BJ (cell line): ENCODE measurements around the gene TH. TPM values are rescaled to one million over a fixed set of nuclear protein-coding genes. Genes with fewer than 3 reads are reported as not detected.

ENCODE experiments used
- CTCF ChIA-PET: fragments of 350-600 bp; formaldehyde crosslinking; extraction: SDS; loops from one replicate; lab custom pipeline; 2021; ENCODE audit warnings: antibody characterized with exemption, inconsistent platforms; lab: Yijun Ruan, JAX
- POLR2A ChIA-PET: fragments of 300-600 bp; sonication (Branson Sonifier 250); formaldehyde crosslinking; extraction: SDS; loops from one replicate; lab custom pipeline; 2021; ENCODE audit warnings: antibody characterized with exemption; lab: Charles Lee
- DNase-seq: peaks from one replicate; pipeline ENCODE4 v3.0.0-alpha.2; 2011; ENCODE audit warnings: low read depth
- H3K27me3 ChIP-seq: 2 replicates; pipeline ENCODE4 v1.6.0; 2011; ENCODE audit warnings: low read length; ENCODE audit not compliant: control insufficient read depth, insufficient read depth
- H3K36me3 ChIP-seq: 2 replicates; pipeline ENCODE4 v1.5.1; 2011; ENCODE audit warnings: low read length; ENCODE audit not compliant: control insufficient read depth, insufficient read depth
- H3K4me3 ChIP-seq: 2 replicates; pipeline ENCODE4 v1.5.1; 2011; ENCODE audit warnings: low read depth, mild to moderate bottlenecking, control low read depth, low read length
- polyA plus RNA-seq: library from polyadenylated mRNA; depleted of rRNA; stranded (reverse); fragments of >200 nt; gene quantifications from 2 replicates; pipeline ENCODE4 v1.2.3, GENCODE V29; 2011
- TF ChIP-seq, protein P1 (sequence below): IDR thresholded peaks from 2 replicates; pipeline ENCODE4 v1.5.1; 2011; ENCODE audit warnings: low read depth, mild to moderate bottlenecking, control low read depth, inconsistent platforms, low read length, moderate library complexity; ENCODE audit not compliant: insufficient read depth

Gene TH
- polyA plus RNA-seq, 1 experiment, result not detected

DNA sequence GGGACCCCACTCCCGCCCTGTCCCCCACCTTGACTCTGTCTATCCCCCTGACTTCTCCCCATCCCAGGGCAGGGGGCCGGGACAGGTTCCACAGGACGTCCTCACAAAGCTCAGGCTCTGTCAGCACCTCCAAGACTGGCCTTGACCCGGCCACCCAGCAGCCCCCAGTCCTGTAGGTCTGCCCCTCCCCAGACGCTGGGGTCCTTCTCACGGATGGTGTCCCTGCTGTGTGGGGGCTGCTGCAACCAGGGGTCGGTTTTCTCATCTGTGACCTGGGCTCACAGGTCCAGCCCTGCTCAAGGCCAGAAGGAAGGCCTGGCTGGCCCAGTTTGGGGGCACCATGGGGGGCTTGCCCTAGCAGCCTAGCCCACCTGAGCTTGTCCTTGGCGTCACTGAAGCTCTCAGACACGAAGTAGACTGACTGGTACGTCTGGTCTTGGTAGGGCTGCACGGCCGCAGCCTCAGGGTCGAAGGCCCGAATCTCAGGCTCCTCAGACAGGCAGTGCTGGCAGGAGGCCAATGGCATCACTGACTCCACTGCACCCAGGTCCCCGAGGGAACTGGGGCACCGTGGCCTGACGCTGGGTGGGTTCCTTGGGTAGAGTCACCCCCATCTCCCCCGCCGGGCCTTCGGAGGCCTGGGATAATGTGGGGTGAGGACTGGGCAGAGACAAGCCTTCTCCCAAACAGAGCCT, 6.6 kb downstream of the TH start:
- Histone ChIP-seq H3K36me3 (no peaks in the 10 kb centered on the region), H3K4me3 (no peak overlapping the region), H3K27me3 (no peaks in the 10 kb centered on the region)
- no peak for DNase-seq
- ChIA-PET CTCF (interaction anchor here (0.7 to 6.0 kb wide), 9 partner anchors 14 to 590 kb away, joined by 3 to 42 read pairs (median 4); no protein-coding TSS in a partner anchor), POLR2A (no interaction called here)
- TF ChIP-seq, protein P1, sequence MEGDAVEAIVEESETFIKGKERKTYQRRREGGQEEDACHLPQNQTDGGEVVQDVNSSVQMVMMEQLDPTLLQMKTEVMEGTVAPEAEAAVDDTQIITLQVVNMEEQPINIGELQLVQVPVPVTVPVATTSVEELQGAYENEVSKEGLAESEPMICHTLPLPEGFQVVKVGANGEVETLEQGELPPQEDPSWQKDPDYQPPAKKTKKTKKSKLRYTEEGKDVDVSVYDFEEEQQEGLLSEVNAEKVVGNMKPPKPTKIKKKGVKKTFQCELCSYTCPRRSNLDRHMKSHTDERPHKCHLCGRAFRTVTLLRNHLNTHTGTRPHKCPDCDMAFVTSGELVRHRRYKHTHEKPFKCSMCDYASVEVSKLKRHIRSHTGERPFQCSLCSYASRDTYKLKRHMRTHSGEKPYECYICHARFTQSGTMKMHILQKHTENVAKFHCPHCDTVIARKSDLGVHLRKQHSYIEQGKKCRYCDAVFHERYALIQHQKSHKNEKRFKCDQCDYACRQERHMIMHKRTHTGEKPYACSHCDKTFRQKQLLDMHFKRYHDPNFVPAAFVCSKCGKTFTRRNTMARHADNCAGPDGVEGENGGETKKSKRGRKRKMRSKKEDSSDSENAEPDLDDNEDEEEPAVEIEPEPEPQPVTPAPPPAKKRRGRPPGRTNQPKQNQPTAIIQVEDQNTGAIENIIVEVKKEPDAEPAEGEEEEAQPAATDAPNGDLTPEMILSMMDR, result no peak

DNA sequence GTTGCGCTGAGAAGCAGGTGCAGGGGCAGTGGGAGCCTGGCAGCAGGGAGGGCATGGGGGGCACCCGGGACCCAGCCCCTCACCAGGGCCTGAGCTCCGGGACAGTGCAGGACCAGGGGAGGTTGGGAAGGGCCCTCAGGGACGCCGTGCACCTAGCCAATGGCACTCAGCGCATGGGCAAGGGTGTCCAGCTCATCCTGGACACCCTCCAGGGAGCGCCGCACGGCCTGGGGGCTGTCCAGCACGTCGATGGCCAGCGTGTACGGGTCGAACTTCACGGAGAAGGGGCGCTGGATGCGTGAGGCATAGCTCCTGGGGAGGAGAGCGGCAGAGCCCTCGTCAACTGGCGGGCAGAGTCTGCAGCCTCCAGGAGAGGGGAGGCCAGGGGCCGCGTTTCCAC, 7.5 kb downstream of the TH start:
- H3K4me3 ChIP-seq, result no peak overlapping the region
- TF ChIP-seq, protein P1, result no peak
- DNase-seq, result no peak
- ChIA-PET POLR2A (no interaction called here), CTCF (interaction anchor here (0.6 to 6.0 kb wide), 7 partner anchors 13 to 340 kb away, joined by 3 to 42 read pairs (median 5); no protein-coding TSS in a partner anchor)
- no peaks in the 10 kb centered on the region for H3K36me3 ChIP-seq
- H3K27me3 ChIP-seq, result no peaks in the 10 kb centered on the region

DNA sequence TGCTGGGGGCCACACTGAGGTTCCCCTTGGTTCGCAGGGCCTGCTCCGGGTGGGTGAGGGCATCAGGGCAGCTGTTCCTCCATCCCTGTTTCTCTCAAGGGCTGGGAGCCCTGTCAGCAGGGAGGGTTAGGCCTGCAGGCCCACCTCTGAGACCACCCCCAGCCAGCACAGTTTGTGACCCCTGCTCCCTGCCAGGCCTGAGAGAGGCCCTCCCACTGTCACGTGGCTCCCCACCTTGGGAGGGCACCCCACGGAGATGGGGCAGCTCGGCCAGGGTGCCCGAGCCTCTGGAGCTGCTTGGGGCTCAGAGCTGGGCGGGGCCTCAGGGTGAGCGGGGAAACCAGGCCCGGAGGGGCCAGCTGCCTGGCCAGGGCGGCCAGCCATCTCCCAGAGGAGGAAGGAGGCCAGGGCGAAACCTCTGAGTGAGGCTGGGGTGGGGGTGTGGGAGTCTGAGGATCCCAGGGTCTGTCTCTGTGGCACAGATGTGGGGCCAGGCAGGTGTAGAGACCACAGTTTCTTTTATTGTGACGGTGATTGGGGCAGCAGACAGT, 8.1 kb downstream of the TH start:
- Histone ChIP-seq H3K27me3 (no peaks in the 10 kb centered on the region), H3K36me3 (no peaks in the 10 kb centered on the region), H3K4me3 (no peak overlapping the region)
- ChIA-PET CTCF (interaction anchor here (0.6 to 6.0 kb wide), 10 partner anchors 9 to 511 kb away, joined by 3 to 42 read pairs (median 5); no protein-coding TSS in a partner anchor), POLR2A (no interaction called here)
- TF ChIP-seq, protein P1, result no peak
- no peak for DNase-seq

DNA sequence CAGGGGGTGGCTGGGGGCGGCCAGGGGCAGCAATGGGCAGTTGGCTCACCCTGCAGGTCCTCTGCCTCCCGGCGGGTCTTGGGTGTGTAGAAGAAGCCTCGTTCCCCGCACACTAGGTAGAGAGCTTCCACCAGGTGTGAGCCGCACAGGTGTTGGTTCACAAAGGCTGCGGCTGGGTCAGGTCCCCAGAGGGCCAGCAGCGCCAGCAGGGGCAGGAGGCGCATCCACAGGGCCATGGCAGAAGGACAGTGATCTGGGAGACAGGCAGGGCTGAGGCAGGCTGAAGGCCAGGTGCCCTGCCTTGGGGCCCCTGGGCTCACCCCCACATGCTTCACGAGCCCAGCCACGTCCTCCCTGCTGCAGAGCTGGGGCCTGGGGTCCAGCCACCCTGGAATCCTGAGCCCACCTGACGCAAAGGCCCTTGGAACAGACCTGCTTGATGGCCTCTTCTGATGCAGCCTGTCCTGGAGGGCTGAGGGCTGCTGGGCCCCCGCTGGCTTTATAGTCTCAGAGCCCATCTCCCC, 10.8 kb downstream of the TH start, which contains the start of gene INS:
Gene INS (minus strand): TSS at position 474 of the 524 bp plus-strand sequence. CDS start 238 bp downstream, at position 236.
- DNase-seq, result no peak
- no peaks in the 10 kb centered on the region for H3K36me3 ChIP-seq
- no peaks in the 10 kb centered on the region for H3K27me3 ChIP-seq
- H3K4me3 ChIP-seq, result no peak within 1 kb of the TSS
- TF ChIP-seq, protein P1, result no peak
- POLR2A ChIA-PET, result no interaction called here
- CTCF ChIA-PET, result interaction anchor here (3.2 to 6.0 kb wide), 2 partner anchors 10 to 328 kb away, joined by 10 to 42 read pairs; no protein-coding TSS in a partner anchor
